ENCODE measurements around the gene IQCE. TPM values are rescaled to one million over a fixed set of nuclear protein-coding genes. Genes with fewer than 3 reads are reported as not detected.

The IQCE gene
- 8.4 TPM for total RNA-seq (2013)
- polyA plus RNA-seq (1 to 10 TPM; 1.8 to 8.4 (median 3.0) TPM), polyA minus RNA-seq (5.7 and 5.8 TPM in 2 replicates), total RNA-seq (2.7 to 23.8 (median 16.9) reads per million in 11 experiments)

GRCh38 chr7:2558629-2559282, at the start of gene IQCE:
IQCE (plus strand) TSS chr7:2558979; CDS start chr7:2559182, 203 bp downstream.
- H3K4me1 Mint-ChIP-seq, result peaks cover 43% of the 10 kb centered on the region
- no peaks in the 10 kb centered on the region for H3K27me3 Mint-ChIP-seq (ENCODE audit: low read depth in 3 of 3)
- Histone ChIP-seq H3K9me3 (replicated peaks in 1 of 2; ENCODE audit: control insufficient read depth in 1 of 2, insufficient read depth in 1 of 2, low read length in 2 of 2) (no peaks in the 10 kb centered on the region), H3K36me3 (replicated peaks in 1 of 2; ENCODE audit: control insufficient read depth in 1 of 2, insufficient read depth in 2 of 2, low read length in 2 of 2) (no peaks in the 10 kb centered on the region), H3K27ac (ENCODE audit: low read depth in 1 of 2, low read length in 2 of 2) (peak within 1 kb of the TSS in 1 of 2 donors; percentile 48), H3K4me1 (ENCODE audit: control insufficient read depth in 1 of 2, insufficient read depth in 2 of 2, low read length in 2 of 2) (peaks cover 51 to 56% of the 10 kb centered on the region in 2 donors), H3K27me3 (ENCODE audit: control insufficient read depth in 2 of 2, insufficient read depth in 2 of 2, low read length in 2 of 2) (no peaks in the 10 kb centered on the region), H3K4me3 (replicated peaks in 1 of 3; ENCODE audit: low read depth in 2 of 3, low read length in 3 of 3) (peak within 1 kb of the TSS; percentile 74 to 96 (median 92)), H3K4me2 (replicated peaks; ENCODE audit: extremely low read depth, low read length, poor library complexity, severe bottlenecking) (peak within 1 kb of the TSS; percentile 91), H3K79me2 (ENCODE audit: insufficient read depth, low read length) (peaks cover 40% of the 10 kb centered on the region), H4K20me1 (ENCODE audit: insufficient read depth, low read length) (peaks cover 16% of the 10 kb centered on the region), H2AFZ (ENCODE audit: insufficient read depth, low read depth, low read length, poor library complexity, severe bottlenecking) (peak within 1 kb of the TSS; percentile 81), H3K9ac (ENCODE audit: insufficient read depth, low read length, poor library complexity, severe bottlenecking) (peak within 1 kb of the TSS; percentile 73)
- intact Hi-C loops (cut with micrococcal nuclease), result loop anchor here (5.0 to 10.0 kb wide), 3 partner anchors 36 to 84 kb away; partner anchors contain the start of genes GRIFIN (in 1 of the 2) and TTYH3 (in 1 of the 2)
- peaks cover 0 to 2% (median 0%) of the 10 kb centered on the region in 7 donors for H3K9me3 Mint-ChIP-seq
- H3K36me3 Mint-ChIP-seq, result peaks cover 4 to 13% of the 10 kb centered on the region in 2 donors
- TF ChIP-seq, protein P1, sequence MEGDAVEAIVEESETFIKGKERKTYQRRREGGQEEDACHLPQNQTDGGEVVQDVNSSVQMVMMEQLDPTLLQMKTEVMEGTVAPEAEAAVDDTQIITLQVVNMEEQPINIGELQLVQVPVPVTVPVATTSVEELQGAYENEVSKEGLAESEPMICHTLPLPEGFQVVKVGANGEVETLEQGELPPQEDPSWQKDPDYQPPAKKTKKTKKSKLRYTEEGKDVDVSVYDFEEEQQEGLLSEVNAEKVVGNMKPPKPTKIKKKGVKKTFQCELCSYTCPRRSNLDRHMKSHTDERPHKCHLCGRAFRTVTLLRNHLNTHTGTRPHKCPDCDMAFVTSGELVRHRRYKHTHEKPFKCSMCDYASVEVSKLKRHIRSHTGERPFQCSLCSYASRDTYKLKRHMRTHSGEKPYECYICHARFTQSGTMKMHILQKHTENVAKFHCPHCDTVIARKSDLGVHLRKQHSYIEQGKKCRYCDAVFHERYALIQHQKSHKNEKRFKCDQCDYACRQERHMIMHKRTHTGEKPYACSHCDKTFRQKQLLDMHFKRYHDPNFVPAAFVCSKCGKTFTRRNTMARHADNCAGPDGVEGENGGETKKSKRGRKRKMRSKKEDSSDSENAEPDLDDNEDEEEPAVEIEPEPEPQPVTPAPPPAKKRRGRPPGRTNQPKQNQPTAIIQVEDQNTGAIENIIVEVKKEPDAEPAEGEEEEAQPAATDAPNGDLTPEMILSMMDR (IDR thresholded peaks at IDR 0.05), result no peak
- DNase-seq, result peak; percentile 76 to 85 (median 81)
- peak within 1 kb of the TSS; percentile 79 to 87 for H3K4me3 Mint-ChIP-seq
- WGBS (ENCODE audit: insufficient coverage), result 2% methylated on average over 66 of the region's 66 CpGs
- H3K27ac Mint-ChIP-seq, result peak within 1 kb of the TSS in 5 of 7 donors; percentile 33 to 80 (median 66)

DNA sequence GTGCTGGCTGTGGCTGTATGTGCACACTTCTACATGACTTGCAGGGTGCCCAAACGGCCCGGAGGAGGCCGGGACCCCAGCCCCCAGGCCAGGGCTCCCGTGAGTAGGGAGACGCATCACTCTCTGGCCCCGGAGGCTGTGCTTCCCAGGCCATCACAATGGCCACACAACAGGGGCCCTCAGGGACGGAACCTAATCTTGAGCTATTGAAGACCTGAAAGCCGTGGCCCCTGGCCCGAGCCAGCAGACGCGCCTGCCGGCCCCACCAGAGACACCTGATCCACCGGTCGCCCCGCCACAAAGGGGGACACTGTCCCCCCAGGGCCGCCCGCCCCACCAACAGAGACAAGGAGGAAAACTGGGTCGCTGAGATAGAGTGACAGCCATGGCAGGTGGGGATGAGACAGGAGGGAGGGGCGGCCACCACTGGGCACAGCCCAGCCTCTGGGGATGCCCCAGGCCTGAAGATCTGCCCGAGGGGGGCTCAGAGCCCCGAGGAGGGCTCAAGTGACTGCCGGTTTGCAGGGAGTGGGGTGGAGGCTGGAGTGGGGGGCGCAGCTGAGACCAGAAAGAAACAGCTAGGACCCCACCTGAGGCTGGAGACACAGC, 49.4 kb upstream of the IQCE start:
- H2AFZ ChIP-seq (ENCODE audit: insufficient read depth, low read depth, low read length, poor library complexity, severe bottlenecking), result no peak overlapping the region
- intact Hi-C loops (cut with micrococcal nuclease), result no loop called here
- H3K36me3 ChIP-seq (replicated peaks in 1 of 2; ENCODE audit: control insufficient read depth in 1 of 2, insufficient read depth in 2 of 2, low read length in 2 of 2), result no peaks in the 10 kb centered on the region
- peak overlapping the region in 1 of 2 donors; percentile 64 for H3K4me3 Mint-ChIP-seq
- H3K27ac ChIP-seq (ENCODE audit: low read depth in 1 of 2, low read length in 2 of 2), result peak overlapping the region; percentile 63 to 95
- peaks cover 4 to 7% (median 5%) of the 10 kb centered on the region in 3 donors for H3K27me3 Mint-ChIP-seq (ENCODE audit: low read depth in 3 of 3)
- H3K9me3 Mint-ChIP-seq, result no peaks in the 10 kb centered on the region
- WGBS (ENCODE audit: insufficient coverage), result 65% methylated on average over 19 of the region's 23 CpGs
- DNase-seq, result no peak
- peaks cover 61 to 65% of the 10 kb centered on the region in 2 donors for H3K4me1 ChIP-seq (ENCODE audit: control insufficient read depth in 1 of 2, insufficient read depth in 2 of 2, low read length in 2 of 2)
- peak overlapping the region in 1 of 3 experiments; percentile 65 for H3K4me3 ChIP-seq (replicated peaks in 1 of 3; ENCODE audit: low read depth in 2 of 3, low read length in 3 of 3)
- peak overlapping the region; percentile 10 for H3K9ac ChIP-seq (ENCODE audit: insufficient read depth, low read length, poor library complexity, severe bottlenecking)
- no peaks in the 10 kb centered on the region for H3K27me3 ChIP-seq (ENCODE audit: control insufficient read depth in 2 of 2, insufficient read depth in 2 of 2, low read length in 2 of 2)
- TF ChIP-seq, protein P1 (IDR thresholded peaks at IDR 0.05), result no peak
- H3K27ac Mint-ChIP-seq, result peak overlapping the region; percentile 79 to 94 (median 87)
- no peaks in the 10 kb centered on the region for H3K9me3 ChIP-seq (replicated peaks in 1 of 2; ENCODE audit: control insufficient read depth in 1 of 2, insufficient read depth in 1 of 2, low read length in 2 of 2)
- no peaks in the 10 kb centered on the region for H3K79me2 ChIP-seq (ENCODE audit: insufficient read depth, low read length)
- H4K20me1 ChIP-seq (ENCODE audit: insufficient read depth, low read length), result no peaks in the 10 kb centered on the region
- peak overlapping the region; percentile 77 for H3K4me2 ChIP-seq (replicated peaks; ENCODE audit: extremely low read depth, low read length, poor library complexity, severe bottlenecking)
- H3K4me1 Mint-ChIP-seq, result peaks cover 58% of the 10 kb centered on the region
- H3K36me3 Mint-ChIP-seq, result no peaks in the 10 kb centered on the region

Data from CD14-positive monocyte (primary cell).